Immature natural killer cell (primary cell): ENCODE data around the gene WWC1. TPM values are rescaled to one million over a fixed set of nuclear protein-coding genes. Genes with fewer than 3 reads are reported as not detected.

Source experiments
- DNase-seq, 3 donors: peaks; one replicate each; pipeline ENCODE4 v3.0.0; 2022; ENCODE audit warnings: mixed read lengths in 1 of 3
- H3K27ac Mint-ChIP-seq, 6 donors: one replicate each; pipeline ENCODE4 v1.8.0; 2020; ENCODE audit warnings: mixed read lengths in 6 of 6, mild to moderate bottlenecking in 5 of 6, inconsistent platforms in 4 of 6, moderate library complexity in 3 of 6
- H3K27me3 Mint-ChIP-seq, 3 donors: one replicate each; pipeline ENCODE4 v1.8.0; 2020 to 2021; ENCODE audit warnings: low read depth in 3 of 3, mild to moderate bottlenecking in 3 of 3, mixed read lengths in 3 of 3, moderate library complexity in 3 of 3, inconsistent platforms in 1 of 3
- H3K36me3 Mint-ChIP-seq, 3 donors: one replicate each; pipeline ENCODE4 v1.8.0; 2020; ENCODE audit warnings: mixed read lengths in 3 of 3, inconsistent platforms in 2 of 3, mild to moderate bottlenecking in 2 of 3
- H3K4me1 Mint-ChIP-seq, 2 donors: one replicate each; pipeline ENCODE4 v1.8.0; 2020; ENCODE audit warnings: inconsistent platforms in 2 of 2, mild to moderate bottlenecking in 2 of 2, mixed read lengths in 2 of 2, moderate library complexity in 1 of 2
- H3K4me3 Mint-ChIP-seq, 5 donors: one replicate each; pipeline ENCODE4 v1.8.0; 2020; ENCODE audit warnings: mild to moderate bottlenecking in 5 of 5, mixed read lengths in 5 of 5, inconsistent platforms in 3 of 5, moderate library complexity in 3 of 5
- H3K9me3 Mint-ChIP-seq, 6 donors: one replicate each; pipeline ENCODE4 v1.8.0; 2020; ENCODE audit warnings: mild to moderate bottlenecking in 6 of 6, mixed read lengths in 6 of 6, inconsistent platforms in 4 of 6, moderate library complexity in 3 of 6
- polyA plus RNA-seq, 3 donors: library from polyadenylated mRNA; unstranded; fragments of 300-500 nt; fragmentation: Illumina TruSeq; gene quantifications; one replicate each; pipeline ENCODE4 v1.2.3, GENCODE V29; 2021

WWC1 gene
- polyA plus RNA-seq, 3 donors from 2014 or later: 0.40 TPM; not detected in 2

DNA sequence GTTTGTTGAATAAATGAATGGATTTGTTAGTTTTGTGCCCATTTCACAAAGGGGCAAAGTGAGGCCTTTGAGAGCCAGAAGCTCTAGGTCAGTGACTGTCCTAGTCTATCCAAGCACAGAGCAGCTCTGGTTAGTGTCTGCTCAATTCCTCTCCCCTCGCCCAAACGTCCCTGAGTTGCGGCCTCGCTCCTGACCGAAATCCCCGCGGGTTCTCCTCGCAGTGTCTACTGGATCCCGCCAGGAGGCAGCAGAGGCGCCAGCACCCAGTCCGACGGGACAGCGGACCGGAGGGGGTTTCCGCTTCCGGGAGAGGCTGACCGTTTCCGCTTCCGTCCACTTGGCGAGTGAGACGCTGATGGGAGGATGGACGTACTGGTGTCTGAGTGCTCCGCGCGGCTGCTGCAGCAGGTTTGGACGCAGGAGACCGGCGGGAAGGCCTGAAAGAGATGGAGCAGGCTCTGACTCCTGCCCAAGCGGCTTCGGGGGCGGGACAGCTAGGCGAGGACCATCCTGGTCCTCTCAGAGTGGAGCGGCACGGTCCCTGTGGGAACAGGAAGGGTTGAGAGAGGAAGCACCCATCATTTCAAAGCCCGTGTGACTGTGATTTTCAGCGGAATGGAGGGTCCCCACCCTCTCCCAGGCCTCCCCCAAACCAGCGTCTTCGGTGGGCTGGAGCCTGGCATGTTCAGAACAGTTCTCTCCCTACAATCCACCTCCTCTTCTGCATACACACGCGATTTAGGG lies 194.9 kb downstream of the WWC1 start, which contains the start of gene RARS1:
Gene RARS1, plus strand, starts transcription at position 336 of the 744 bp plus-strand sequence. Its CDS starts 28 bp downstream, at position 364.
- Mint-ChIP-seq H3K4me1 (peaks cover 28 to 47% of the 10 kb centered on the region in 2 donors), H3K4me3 (peak within 1 kb of the TSS; percentile 99 to 100 (median 100)), H3K36me3 (peaks cover 9 to 18% (median 13%) of the 10 kb centered on the region in 3 donors), H3K27ac (peak within 1 kb of the TSS; percentile 87 to 97 (median 92)), H3K9me3 (no peaks in the 10 kb centered on the region), H3K27me3 (peaks cover 5 to 6% (median 5%) of the 10 kb centered on the region in 3 donors)
- peak; percentile 83 to 88 (median 85) for DNase-seq

- H3K4me1 Mint-ChIP-seq: peaks cover 29 to 52% of the 10 kb centered on the region in 2 donors
- peaks cover 0 to 6% (median 5%) of the 10 kb centered on the region in 3 donors for H3K27me3 Mint-ChIP-seq
- DNase-seq: no peak
- no peaks in the 10 kb centered on the region for H3K9me3 Mint-ChIP-seq
- H3K36me3 Mint-ChIP-seq: peaks cover 26 to 42% (median 32%) of the 10 kb centered on the region in 3 donors
- H3K4me3 Mint-ChIP-seq: no peak overlapping the region
- H3K27ac Mint-ChIP-seq: no peak overlapping the region
These were observed 197.6 kb downstream of the WWC1 start for GRCh38 chr5:168489059-168489458.

DNA sequence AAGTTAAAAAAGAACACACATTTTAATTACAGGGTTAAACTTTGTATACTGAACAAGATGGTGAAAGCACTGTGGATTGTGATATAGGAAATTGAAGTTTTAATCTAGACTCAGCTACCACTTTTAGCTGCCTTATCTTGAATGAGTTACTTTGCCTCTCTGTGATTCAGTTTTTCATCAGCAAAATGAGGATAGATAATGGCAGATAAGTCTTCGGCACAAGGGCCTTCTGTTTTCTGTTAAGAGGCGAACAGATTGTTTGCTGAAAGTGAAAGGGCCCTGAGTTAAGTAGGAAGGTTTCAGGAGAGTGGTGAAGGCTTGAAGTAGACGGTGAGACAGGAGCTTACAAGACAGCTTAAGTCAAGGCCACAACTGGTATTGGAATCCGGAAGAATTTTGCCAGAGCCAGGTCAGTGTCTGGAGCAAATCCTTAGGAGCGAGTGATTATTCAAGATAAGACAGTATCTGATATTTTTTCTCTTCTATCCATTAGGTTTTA lies 202.7 kb downstream of the WWC1 start:
- no peaks in the 10 kb centered on the region for H3K9me3 Mint-ChIP-seq
- DNase-seq: no peak
- peaks cover 40 to 70% (median 54%) of the 10 kb centered on the region in 3 donors for H3K36me3 Mint-ChIP-seq
- H3K27ac Mint-ChIP-seq: no peak overlapping the region
- peaks cover 5 to 20% of the 10 kb centered on the region in 2 donors for H3K4me1 Mint-ChIP-seq
- no peak overlapping the region for H3K4me3 Mint-ChIP-seq
- H3K27me3 Mint-ChIP-seq: peaks cover 0 to 1% (median 0%) of the 10 kb centered on the region in 3 donors

DNA sequence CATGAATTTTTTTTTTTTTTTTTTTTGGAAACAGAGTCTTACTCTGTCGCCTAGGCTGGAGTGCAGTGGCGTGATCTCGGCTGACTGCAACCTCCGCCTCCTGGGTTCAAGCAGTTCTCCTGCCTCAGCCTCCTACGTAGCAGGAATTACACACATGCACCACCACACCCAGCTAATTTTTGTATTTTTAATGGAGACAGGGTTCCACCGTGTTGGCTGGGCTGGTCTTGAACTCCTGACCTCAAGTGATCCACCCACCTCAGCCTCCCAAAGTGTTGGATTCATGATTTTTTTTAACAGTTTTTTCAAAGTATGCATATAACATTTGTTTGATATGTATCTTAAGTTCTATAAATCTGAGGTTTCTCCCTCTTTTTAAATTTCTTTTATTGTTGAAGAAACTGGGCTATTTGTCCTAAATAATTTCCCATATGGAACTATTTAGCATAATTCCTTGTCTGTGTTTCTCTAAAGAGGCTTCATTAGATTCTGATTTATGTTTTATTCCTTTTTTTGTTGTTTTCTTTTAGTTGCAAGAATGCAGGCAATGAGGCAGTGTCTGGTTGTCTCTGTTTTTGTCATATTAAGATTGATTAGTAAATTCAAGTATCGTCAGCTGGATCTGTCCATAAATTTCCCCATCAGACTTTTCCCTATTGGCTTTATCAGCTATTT lies 211.3 kb downstream of the WWC1 start:
- Mint-ChIP-seq H3K36me3 (peaks cover 23 to 32% (median 29%) of the 10 kb centered on the region in 3 donors), H3K9me3 (no peaks in the 10 kb centered on the region), H3K27me3 (no peaks in the 10 kb centered on the region), H3K27ac (peak overlapping the region in 2 of 6 donors; percentile 26 to 31), H3K4me3 (no peak overlapping the region), H3K4me1 (peaks cover 0 to 4% of the 10 kb centered on the region in 2 donors)
- DNase-seq: no peak

- DNase-seq: no peak
- Mint-ChIP-seq H3K4me3 (no peak overlapping the region), H3K27ac (no peak overlapping the region), H3K27me3 (peaks cover 0 to 2% (median 0%) of the 10 kb centered on the region in 3 donors), H3K9me3 (peaks cover 0 to 2% (median 0%) of the 10 kb centered on the region in 6 donors), H3K36me3 (peaks cover 50 to 87% (median 64%) of the 10 kb centered on the region in 3 donors), H3K4me1 (peaks cover 0 to 15% of the 10 kb centered on the region in 2 donors)
These were observed 222.5 kb downstream of the WWC1 start for GRCh38 chr5:168513861-168514428.

Other genes with a start within 250 kb of the WWC1 start
- gene RARS1, start 194.8 kb downstream of the WWC1 start, polyA plus RNA-seq: 10 to 100 TPM in 2 of 3 donors, 1 to 10 TPM in 1; 9.7 to 18.8 (median 16.9) TPM
- not detected for gene FBLL1, start 237.7 kb downstream of the WWC1 start, polyA plus RNA-seq